PC-3 (cell line): ENCODE data around the gene MLKL.

ENCODE experiments used
- CTCF ChIP-seq: fragments of 300-600 bp; sonication (generic); conservative IDR thresholded peaks from 2 replicates; pipeline ENCODE4 v1.5.1; 2017; ENCODE audit warnings: antibody characterized with exemption, low read depth, mild to moderate bottlenecking, low read length
- EZH2phosphoT487 ChIP-seq: fragments of 300-600 bp; sonication (generic); IDR thresholded peaks from 2 replicates; pipeline ENCODE4 v1.6.1; 2018; ENCODE audit warnings: mild to moderate bottlenecking, antibody characterized with exemption, low read length, borderline replicate concordance

GRCh38 chr16:74623839-74624235 is 76.8 kb downstream of the MLKL start:
- no peak for TF ChIP-seq EZH2phosphoT487
- TF ChIP-seq CTCF = no peak
